ENCODE data around the gene CCDC142. TPM values are rescaled to one million over a fixed set of nuclear protein-coding genes. Genes with fewer than 3 reads are reported as not detected.

CCDC142 gene
- polyA plus RNA-seq, 1 donor (not counting 4 experiments of a cell fraction or from before 2014, with no cell fraction given), result 4.7 TPM

GRCh38 chr2:74527741-74528140 is 44.9 kb upstream of the CCDC142 start:
- H3K9me1 ChIP-seq (ENCODE audit: control insufficient read depth, extremely low read depth, insufficient read depth, low read length), result no peaks in the 10 kb centered on the region
- no peaks in the 10 kb centered on the region for H3K9me3 ChIP-seq (ENCODE audit: control insufficient read depth, low read depth, low read length)
- no peak overlapping the region for H2AFZ ChIP-seq (ENCODE audit: control insufficient read depth, low read length)
- DNase-seq (ENCODE audit: low read depth, low spot score) (no peak), FAIRE-seq (no peak)
- peaks cover 36% of the 10 kb centered on the region for H3K79me2 ChIP-seq (ENCODE audit: control insufficient read depth, insufficient read depth, low read length)
- H3K9ac ChIP-seq (ENCODE audit: control insufficient read depth, extremely low read depth, insufficient read depth, low read length), result no peak overlapping the region
- H3K27me3 ChIP-seq (ENCODE audit: control insufficient read depth, extremely low read depth, insufficient read depth, low read length), result no peaks in the 10 kb centered on the region
- dilution Hi-C loops (cut with MboI; ENCODE audit: extremely low pct_ligation_motif_present, low sequenced_read_pairs), result no loop called here
- H3K4me2 ChIP-seq (ENCODE audit: control insufficient read depth, extremely low read depth, insufficient read depth, low read depth, low read length), result peak overlapping the region; percentile 75
- H3K4me3 ChIP-seq (ENCODE audit: control insufficient read depth in 2 of 3, extremely low read depth in 1 of 3, insufficient read depth in 2 of 3, low read depth in 1 of 3, low read length in 3 of 3), result peak overlapping the region in 1 of 3 experiments; percentile 93
- H3K36me3 ChIP-seq (ENCODE audit: control insufficient read depth in 2 of 2, extremely low read depth in 1 of 2, insufficient read depth in 2 of 2, low read length in 2 of 2), result peaks cover 20 to 35% of the 10 kb centered on the region in 2 experiments
- H3K4me1 ChIP-seq (ENCODE audit: control insufficient read depth, extremely low read depth, insufficient read depth, low read length), result peaks cover 36% of the 10 kb centered on the region
- TF ChIP-seq EZH2 (IDR thresholded peaks at IDR 0.05; ENCODE audit: low read length) (no peak), CTCF (optimal IDR thresholded peaks at IDR 0.05 in 1 of 3, IDR thresholded peaks at IDR 0.05 in 1 of 3, conservative IDR thresholded peaks at IDR 0.05 in 1 of 3; ENCODE audit: extremely low read depth in 1 of 3, insufficient read depth in 2 of 3, low read length in 3 of 3) (no peak)
- no peak overlapping the region for H3K27ac ChIP-seq (ENCODE audit: control insufficient read depth, insufficient read depth, low read length)
- no peaks in the 10 kb centered on the region for H4K20me1 ChIP-seq (ENCODE audit: control insufficient read depth, extremely low read depth, insufficient read depth, low read length)

- Histone ChIP-seq H4K20me1 (ENCODE audit: control insufficient read depth, extremely low read depth, insufficient read depth, low read length) (no peaks in the 10 kb centered on the region), H3K4me1 (ENCODE audit: control insufficient read depth, extremely low read depth, insufficient read depth, low read length) (peaks cover 36% of the 10 kb centered on the region), H3K9me3 (ENCODE audit: control insufficient read depth, low read depth, low read length) (no peaks in the 10 kb centered on the region), H3K9ac (ENCODE audit: control insufficient read depth, extremely low read depth, insufficient read depth, low read length) (no peak overlapping the region), H3K27ac (ENCODE audit: control insufficient read depth, insufficient read depth, low read length) (no peak overlapping the region), H3K27me3 (ENCODE audit: control insufficient read depth, extremely low read depth, insufficient read depth, low read length) (no peaks in the 10 kb centered on the region), H3K36me3 (ENCODE audit: control insufficient read depth in 2 of 2, extremely low read depth in 1 of 2, insufficient read depth in 2 of 2, low read length in 2 of 2) (peaks cover 16 to 33% of the 10 kb centered on the region in 2 experiments), H3K9me1 (ENCODE audit: control insufficient read depth, extremely low read depth, insufficient read depth, low read length) (no peaks in the 10 kb centered on the region), H3K4me3 (ENCODE audit: control insufficient read depth in 2 of 3, extremely low read depth in 1 of 3, insufficient read depth in 2 of 3, low read depth in 1 of 3, low read length in 3 of 3) (no peak overlapping the region), H3K4me2 (ENCODE audit: control insufficient read depth, extremely low read depth, insufficient read depth, low read depth, low read length) (peak overlapping the region; percentile 56), H3K79me2 (ENCODE audit: control insufficient read depth, insufficient read depth, low read length) (peaks cover 36% of the 10 kb centered on the region), H2AFZ (ENCODE audit: control insufficient read depth, low read length) (no peak overlapping the region)
- no peak for TF ChIP-seq CTCF (optimal IDR thresholded peaks at IDR 0.05 in 1 of 3, IDR thresholded peaks at IDR 0.05 in 1 of 3, conservative IDR thresholded peaks at IDR 0.05 in 1 of 3; ENCODE audit: extremely low read depth in 1 of 3, insufficient read depth in 2 of 3, low read length in 3 of 3)
- TF ChIP-seq EZH2 (IDR thresholded peaks at IDR 0.05; ENCODE audit: low read length), result no peak
- dilution Hi-C loops (cut with MboI; ENCODE audit: extremely low pct_ligation_motif_present, low sequenced_read_pairs), result no loop called here
- FAIRE-seq, result no peak
- DNase-seq (ENCODE audit: low read depth, low spot score), result no peak
Measured at GRCh38 chr2:74526649-74527230, 43.9 kb upstream of the CCDC142 start.

Measured in keratinocyte (primary cell).